ENCODE results near the gene INTS11. TPM values are rescaled to one million over a fixed set of nuclear protein-coding genes. Genes with fewer than 3 reads are reported as not detected.

Gene INTS11
- total and polyA plus RNA-seq, 2 of the 13 experiments (the other 11 are each of a cell fraction or from before 2014, with no cell fraction given), result 52.8 to 94.8 TPM

GRCh38 chr1:1324524-1325287 lies at the start of gene INTS11, which contains the start of gene CPTP (continued):
- TF ChIP-seq SNAPC4 (CRISPR knock-in tag; IDR thresholded peaks at IDR 0.05) (no peak), RARA (CRISPR knock-in tag; IDR thresholded peaks at IDR 0.05) (0 out of 2 replicates have a peak, but pooled peaks have one; percentile 20), SP5 (CRISPR knock-in tag; IDR thresholded peaks at IDR 0.05; ENCODE audit: borderline replicate concordance, low read depth) (peak; percentile 17; the same call in 1 of the 2 replicates), RFXANK (CRISPR knock-in tag; IDR thresholded peaks at IDR 0.05) (no peak), ZNF234 (CRISPR knock-in tag; conservative IDR thresholded peaks at IDR 0.05) (peak; percentile 74; the same call in 1 of the 2 replicates), U2AF2 (IDR thresholded peaks at IDR 0.05; ENCODE audit: low read depth, low read length) (no peak), CBX1 (IDR thresholded peaks at IDR 0.05; ENCODE audit: low read depth) (no peak), ZNF644 (CRISPR knock-in tag; IDR thresholded peaks at IDR 0.05; ENCODE audit: low read depth) (no peak), BCLAF1 (IDR thresholded peaks at IDR 0.05) (no peak), ZNF563 (CRISPR knock-in tag; IDR thresholded peaks at IDR 0.05) (peak; percentile 78), NR2C2 (CRISPR knock-in tag; IDR thresholded peaks at IDR 0.05; ENCODE audit: borderline replicate concordance) (no peak; the same call in none of the 2 replicates), HOXD1 (CRISPR knock-in tag; IDR thresholded peaks at IDR 0.05) (no peak; the same call in 1 of the 2 replicates), SRY (CRISPR knock-in tag; IDR thresholded peaks at IDR 0.05) (peak; percentile 54), SMARCC2 (IDR thresholded peaks at IDR 0.05) (no peak), MED8 (CRISPR knock-in tag; IDR thresholded peaks at IDR 0.05; ENCODE audit: insufficient replicate concordance) (peak; percentile 55), RELA (CRISPR knock-in tag; IDR thresholded peaks at IDR 0.05) (no peak), CBX5 (CRISPR knock-in tag; IDR thresholded peaks at IDR 0.05; ENCODE audit: borderline replicate concordance) (no peak)
- TF ChIP-seq, protein P1, sequence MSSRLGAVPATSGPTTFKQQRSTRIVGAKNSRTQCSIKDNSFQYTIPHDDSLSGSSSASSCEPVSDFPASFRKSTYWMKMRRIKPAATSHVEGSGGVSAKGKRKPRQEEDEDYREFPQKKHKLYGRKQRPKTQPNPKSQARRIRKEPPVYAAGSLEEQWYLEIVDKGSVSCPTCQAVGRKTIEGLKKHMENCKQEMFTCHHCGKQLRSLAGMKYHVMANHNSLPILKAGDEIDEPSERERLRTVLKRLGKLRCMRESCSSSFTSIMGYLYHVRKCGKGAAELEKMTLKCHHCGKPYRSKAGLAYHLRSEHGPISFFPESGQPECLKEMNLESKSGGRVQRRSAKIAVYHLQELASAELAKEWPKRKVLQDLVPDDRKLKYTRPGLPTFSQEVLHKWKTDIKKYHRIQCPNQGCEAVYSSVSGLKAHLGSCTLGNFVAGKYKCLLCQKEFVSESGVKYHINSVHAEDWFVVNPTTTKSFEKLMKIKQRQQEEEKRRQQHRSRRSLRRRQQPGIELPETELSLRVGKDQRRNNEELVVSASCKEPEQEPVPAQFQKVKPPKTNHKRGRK (CRISPR knock-in tag; IDR thresholded peaks at IDR 0.05), result no peak
- TF ChIP-seq, protein P2, sequence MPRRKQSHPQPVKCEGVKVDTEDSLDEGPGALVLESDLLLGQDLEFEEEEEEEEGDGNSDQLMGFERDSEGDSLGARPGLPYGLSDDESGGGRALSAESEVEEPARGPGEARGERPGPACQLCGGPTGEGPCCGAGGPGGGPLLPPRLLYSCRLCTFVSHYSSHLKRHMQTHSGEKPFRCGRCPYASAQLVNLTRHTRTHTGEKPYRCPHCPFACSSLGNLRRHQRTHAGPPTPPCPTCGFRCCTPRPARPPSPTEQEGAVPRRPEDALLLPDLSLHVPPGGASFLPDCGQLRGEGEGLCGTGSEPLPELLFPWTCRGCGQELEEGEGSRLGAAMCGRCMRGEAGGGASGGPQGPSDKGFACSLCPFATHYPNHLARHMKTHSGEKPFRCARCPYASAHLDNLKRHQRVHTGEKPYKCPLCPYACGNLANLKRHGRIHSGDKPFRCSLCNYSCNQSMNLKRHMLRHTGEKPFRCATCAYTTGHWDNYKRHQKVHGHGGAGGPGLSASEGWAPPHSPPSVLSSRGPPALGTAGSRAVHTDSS (CRISPR knock-in tag; conservative IDR thresholded peaks at IDR 0.05), result 0 out of 2 replicates have a peak, but pooled peaks have one; percentile 18
